Bronchial smooth muscle cell (primary cell): ENCODE results near the gene TSG101. TPM values are rescaled to one million over a fixed set of nuclear protein-coding genes. Genes with fewer than 3 reads are reported as not detected.

Experiments
- total RNA-seq: library from RNA; depleted of rRNA; stranded (reverse); fragments of >200 nt; gene quantifications from 2 replicates; pipeline ENCODE4 v1.2.1, GENCODE V29; 2014

Gene TSG101
- total RNA-seq = 31.9 and 42.2 TPM in 2 replicates

GRCh38 chr11:18526521-18527296 is at the start of gene TSG101:
Gene TSG101 (minus strand): TSS chr11:18526942. CDS start chr11:18526816, 126 bp downstream.

GRCh38 chr11:18455686-18456372 is 70.9 kb downstream of the TSG101 start, which contains the start of gene LDHAL6A:
Gene LDHAL6A (plus strand): TSS chr11:18455856. CDS start chr11:18456681, 825 bp downstream.

Other genes starting within 250 kb of the TSG101 start
- 32.8 and 36.7 TPM in 2 replicates for gene HPS5, start 204.8 kb downstream of the TSG101 start, total RNA-seq
- gene GTF2H1, start 204.4 kb downstream of the TSG101 start, total RNA-seq = 39.4 and 61.9 TPM in 2 replicates
- gene LDHA, start 132.4 kb downstream of the TSG101 start, total RNA-seq = 169 and 365 TPM in 2 replicates
- gene LDHC, start 114.6 kb downstream of the TSG101 start, total RNA-seq = 0.16 TPM in 1 of 2 replicates, not detected in the other
- gene LDHAL6A, start 71.1 kb downstream of the TSG101 start, total RNA-seq = not detected in 2 replicates
- gene UEVLD, start 61.8 kb upstream of the TSG101 start, total RNA-seq = 19.7 and 21.1 TPM in 2 replicates
- gene MISFA, start 72.8 kb upstream of the TSG101 start, total RNA-seq = 0.95 and 1.0 TPM in 2 replicates
- gene SPTY2D1, start 107.4 kb upstream of the TSG101 start, total RNA-seq = 8.3 and 12.8 TPM in 2 replicates
- gene TMEM86A, start 171.8 kb upstream of the TSG101 start, total RNA-seq = 0.47 and 0.60 TPM in 2 replicates
- not detected in 2 replicates for gene IGSF22, start 199.2 kb upstream of the TSG101 start, total RNA-seq